Mammary epithelial cell (primary cell): ENCODE measurements around the gene SOHLH2.

Experiments
- EZH2 ChIP-seq: IDR thresholded peaks from 2 replicates; pipeline ENCODE4 v1.6.1; 2012; ENCODE audit warnings: low read length, inconsistent platforms, borderline replicate concordance
- TF ChIP-seq, protein P1 (sequence below), 2 donors: IDR thresholded peaks in 1 of 2; conservative IDR thresholded peaks in 1 of 2; 2 replicates each; pipeline ENCODE4 v1.5.1; 2011 to 2012; ENCODE audit warnings: inconsistent platforms in 2 of 2, low read length in 2 of 2, mild to moderate bottlenecking in 2 of 2, control low read depth in 1 of 2, low read depth in 1 of 2; ENCODE audit not compliant: insufficient read depth in 1 of 2; ENCODE audit errors: extremely low read depth in 1 of 2

DNA sequence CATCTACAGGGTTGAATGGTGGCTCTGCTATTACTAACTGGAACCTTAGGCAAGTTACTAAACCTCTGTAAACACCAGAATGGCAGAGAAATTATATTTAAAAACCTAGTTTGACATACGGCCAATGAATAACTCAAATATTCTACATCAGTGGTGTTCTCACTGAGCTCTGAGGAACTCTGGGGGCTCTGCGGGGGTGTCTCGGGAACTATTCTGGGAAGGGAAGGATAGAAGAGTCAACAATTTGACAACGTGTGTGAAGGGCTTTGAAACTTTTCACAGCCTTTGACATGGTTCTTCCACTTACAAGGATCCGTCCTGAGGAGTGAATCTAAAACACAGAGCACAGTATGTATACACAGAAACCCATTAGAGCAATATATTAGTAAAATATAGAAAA is 38.7 kb downstream of the SOHLH2 start:
- TF ChIP-seq, protein P1, sequence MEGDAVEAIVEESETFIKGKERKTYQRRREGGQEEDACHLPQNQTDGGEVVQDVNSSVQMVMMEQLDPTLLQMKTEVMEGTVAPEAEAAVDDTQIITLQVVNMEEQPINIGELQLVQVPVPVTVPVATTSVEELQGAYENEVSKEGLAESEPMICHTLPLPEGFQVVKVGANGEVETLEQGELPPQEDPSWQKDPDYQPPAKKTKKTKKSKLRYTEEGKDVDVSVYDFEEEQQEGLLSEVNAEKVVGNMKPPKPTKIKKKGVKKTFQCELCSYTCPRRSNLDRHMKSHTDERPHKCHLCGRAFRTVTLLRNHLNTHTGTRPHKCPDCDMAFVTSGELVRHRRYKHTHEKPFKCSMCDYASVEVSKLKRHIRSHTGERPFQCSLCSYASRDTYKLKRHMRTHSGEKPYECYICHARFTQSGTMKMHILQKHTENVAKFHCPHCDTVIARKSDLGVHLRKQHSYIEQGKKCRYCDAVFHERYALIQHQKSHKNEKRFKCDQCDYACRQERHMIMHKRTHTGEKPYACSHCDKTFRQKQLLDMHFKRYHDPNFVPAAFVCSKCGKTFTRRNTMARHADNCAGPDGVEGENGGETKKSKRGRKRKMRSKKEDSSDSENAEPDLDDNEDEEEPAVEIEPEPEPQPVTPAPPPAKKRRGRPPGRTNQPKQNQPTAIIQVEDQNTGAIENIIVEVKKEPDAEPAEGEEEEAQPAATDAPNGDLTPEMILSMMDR (conservative IDR thresholded peaks at IDR 0.05 in 1 of 2, IDR thresholded peaks at IDR 0.05 in 1 of 2; ENCODE audit: extremely low read depth in 1 of 2, insufficient read depth in 1 of 2, low read depth in 1 of 2, low read length in 2 of 2) = no peak
- no peak for TF ChIP-seq EZH2
